Hepatocyte (in vitro differentiated cells): ENCODE data around the gene ASPSCR1.

ENCODE experiments used
- EZH2 ChIP-seq: fragments of 200-600 bp; sonication (generic); IDR thresholded peaks from 2 replicates; pipeline ENCODE4 v1.6.1; 2016; ENCODE audit warnings: antibody characterized with exemption, mild to moderate bottlenecking, borderline replicate concordance
- EZH2phosphoT487 ChIP-seq: fragments of 200-600 bp; sonication (generic); IDR thresholded peaks from one replicate; pipeline ENCODE4 v1.6.1; 2018; ENCODE audit warnings: antibody characterized with exemption, mild to moderate bottlenecking, low read depth, moderate library complexity; ENCODE audit not compliant: unreplicated experiment, severe bottlenecking
- TF ChIP-seq, protein P1 (sequence below): fragments of 200-600 bp; sonication (generic); IDR thresholded peaks from 2 replicates; pipeline ENCODE4 v1.5.1; 2016; ENCODE audit warnings: antibody characterized with exemption, mild to moderate bottlenecking; ENCODE audit not compliant: poor library complexity

DNA sequence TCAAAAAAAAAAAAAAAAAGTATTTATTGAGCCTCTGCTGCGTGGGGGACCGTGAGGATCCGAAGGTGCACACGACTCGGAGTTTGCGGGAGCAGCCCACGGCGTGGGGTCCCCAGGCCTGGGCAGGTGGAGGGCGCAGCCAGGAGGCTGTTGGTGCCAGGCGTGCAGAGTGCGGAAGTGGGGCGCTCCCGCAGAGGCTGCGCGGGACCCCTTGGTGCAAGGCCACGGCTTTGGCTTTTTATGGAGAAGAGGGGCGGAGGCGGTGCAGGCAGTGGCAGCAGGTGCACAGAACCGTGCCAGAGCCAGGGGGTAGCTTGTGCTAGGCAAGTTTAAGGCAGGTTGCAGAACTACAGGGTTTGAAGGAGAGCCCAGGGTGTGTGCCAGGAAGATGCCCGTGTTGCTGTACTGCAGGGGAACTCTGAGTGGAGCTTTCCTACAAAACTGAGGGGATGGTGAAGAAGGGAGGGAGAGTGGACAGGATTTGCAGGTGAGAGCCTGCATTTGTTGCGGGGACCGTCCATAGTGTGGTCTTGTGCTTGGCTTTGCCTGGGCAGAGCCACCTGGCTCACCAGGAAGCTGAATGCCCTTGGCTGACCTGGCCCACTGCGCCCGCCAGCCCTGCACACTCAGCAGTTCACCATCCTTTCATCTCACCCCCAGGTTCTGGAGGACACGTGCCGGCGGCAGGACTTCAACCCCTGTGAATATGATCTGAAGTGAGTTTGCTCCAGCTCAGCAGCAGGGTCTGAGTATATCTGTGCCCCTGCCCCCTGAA, 1.3 kb downstream of the ASPSCR1 start:
- TF ChIP-seq EZH2 = no peak
- TF ChIP-seq, protein P1, sequence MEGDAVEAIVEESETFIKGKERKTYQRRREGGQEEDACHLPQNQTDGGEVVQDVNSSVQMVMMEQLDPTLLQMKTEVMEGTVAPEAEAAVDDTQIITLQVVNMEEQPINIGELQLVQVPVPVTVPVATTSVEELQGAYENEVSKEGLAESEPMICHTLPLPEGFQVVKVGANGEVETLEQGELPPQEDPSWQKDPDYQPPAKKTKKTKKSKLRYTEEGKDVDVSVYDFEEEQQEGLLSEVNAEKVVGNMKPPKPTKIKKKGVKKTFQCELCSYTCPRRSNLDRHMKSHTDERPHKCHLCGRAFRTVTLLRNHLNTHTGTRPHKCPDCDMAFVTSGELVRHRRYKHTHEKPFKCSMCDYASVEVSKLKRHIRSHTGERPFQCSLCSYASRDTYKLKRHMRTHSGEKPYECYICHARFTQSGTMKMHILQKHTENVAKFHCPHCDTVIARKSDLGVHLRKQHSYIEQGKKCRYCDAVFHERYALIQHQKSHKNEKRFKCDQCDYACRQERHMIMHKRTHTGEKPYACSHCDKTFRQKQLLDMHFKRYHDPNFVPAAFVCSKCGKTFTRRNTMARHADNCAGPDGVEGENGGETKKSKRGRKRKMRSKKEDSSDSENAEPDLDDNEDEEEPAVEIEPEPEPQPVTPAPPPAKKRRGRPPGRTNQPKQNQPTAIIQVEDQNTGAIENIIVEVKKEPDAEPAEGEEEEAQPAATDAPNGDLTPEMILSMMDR = no peak
- no peak for TF ChIP-seq EZH2phosphoT487
